H1 (cell line): ENCODE data around the gene SLC22A23.

Experiments used
- CBX5 ChIP-seq: fragments of 300-800, 300-1000 bp; sonication (generic); IDR thresholded peaks from 2 replicates; pipeline ENCODE4 v1.7.1; 2016; ENCODE audit warnings: antibody characterized with exemption, low read length, low read depth
- CEBPB ChIP-seq: IDR thresholded peaks from 2 replicates; pipeline ENCODE4 v1.6.1; 2012; ENCODE audit warnings: low read depth, low read length
- CHD2 ChIP-seq: IDR thresholded peaks from 2 replicates; pipeline ENCODE4 v1.6.1; 2012; ENCODE audit warnings: low read length, improper control_type of control experiment
- CREB1 ChIP-seq: IDR thresholded peaks from 2 replicates; pipeline ENCODE4 v1.6.1; 2012; ENCODE audit warnings: inconsistent platforms
- GABPA ChIP-seq: IDR thresholded peaks from 2 replicates; pipeline ENCODE4 v1.6.1; 2011; ENCODE audit warnings: mild to moderate bottlenecking, low read length, moderate library complexity, borderline replicate concordance; ENCODE audit not compliant: insufficient read depth
- KDM1A ChIP-seq: fragments of 200-600, 300-600 bp; sonication (generic); IDR thresholded peaks from 2 replicates; pipeline ENCODE4 v1.7.1; 2016; ENCODE audit warnings: mild to moderate bottlenecking, low read length, borderline replicate concordance
- MAFK ChIP-seq: IDR thresholded peaks from 2 replicates; pipeline ENCODE4 v1.6.1; 2012; ENCODE audit warnings: low read depth, mild to moderate bottlenecking, improper control_type of control experiment, low read length
- NRF1 ChIP-seq: IDR thresholded peaks from 2 replicates; pipeline ENCODE4 v1.6.1; 2011; ENCODE audit warnings: mild to moderate bottlenecking, low read depth, low read length, improper control_type of control experiment
- POLR2A ChIP-seq, 2 experiments: IDR thresholded peaks; 1 replicate in 1 of 2; 2 replicates in 1 of 2; pipeline ENCODE4 v1.6.1; 2011; ENCODE audit warnings: low read depth in 2 of 2, low read length in 2 of 2, mild to moderate bottlenecking in 2 of 2; ENCODE audit errors: control extremely low read depth in 1 of 2
- POLR2AphosphoS5 ChIP-seq: IDR thresholded peaks from 2 replicates; pipeline ENCODE4 v1.6.1; 2011; ENCODE audit warnings: low read depth, low read length
- SP1 ChIP-seq: IDR thresholded peaks from 2 replicates; pipeline ENCODE4 v1.6.1; 2011; ENCODE audit warnings: low read depth, low read length
- YY1 ChIP-seq: IDR thresholded peaks from 2 replicates; pipeline ENCODE4 v1.6.1; 2011; ENCODE audit warnings: low read depth, mild to moderate bottlenecking, low read length
- TF ChIP-seq, protein P1 (sequence below), 3 experiments: IDR thresholded peaks; 1 replicate in 2 of 3; 2 replicates in 1 of 3; pipeline versions ENCODE4 v1.5.1 to v1.6.1; 2011; ENCODE audit warnings: low read length in 3 of 3, mild to moderate bottlenecking in 3 of 3, inconsistent platforms in 2 of 3, low read depth in 1 of 3, moderate library complexity in 1 of 3; ENCODE audit not compliant: insufficient read depth in 1 of 3; ENCODE audit errors: control extremely low read depth in 1 of 3

DNA sequence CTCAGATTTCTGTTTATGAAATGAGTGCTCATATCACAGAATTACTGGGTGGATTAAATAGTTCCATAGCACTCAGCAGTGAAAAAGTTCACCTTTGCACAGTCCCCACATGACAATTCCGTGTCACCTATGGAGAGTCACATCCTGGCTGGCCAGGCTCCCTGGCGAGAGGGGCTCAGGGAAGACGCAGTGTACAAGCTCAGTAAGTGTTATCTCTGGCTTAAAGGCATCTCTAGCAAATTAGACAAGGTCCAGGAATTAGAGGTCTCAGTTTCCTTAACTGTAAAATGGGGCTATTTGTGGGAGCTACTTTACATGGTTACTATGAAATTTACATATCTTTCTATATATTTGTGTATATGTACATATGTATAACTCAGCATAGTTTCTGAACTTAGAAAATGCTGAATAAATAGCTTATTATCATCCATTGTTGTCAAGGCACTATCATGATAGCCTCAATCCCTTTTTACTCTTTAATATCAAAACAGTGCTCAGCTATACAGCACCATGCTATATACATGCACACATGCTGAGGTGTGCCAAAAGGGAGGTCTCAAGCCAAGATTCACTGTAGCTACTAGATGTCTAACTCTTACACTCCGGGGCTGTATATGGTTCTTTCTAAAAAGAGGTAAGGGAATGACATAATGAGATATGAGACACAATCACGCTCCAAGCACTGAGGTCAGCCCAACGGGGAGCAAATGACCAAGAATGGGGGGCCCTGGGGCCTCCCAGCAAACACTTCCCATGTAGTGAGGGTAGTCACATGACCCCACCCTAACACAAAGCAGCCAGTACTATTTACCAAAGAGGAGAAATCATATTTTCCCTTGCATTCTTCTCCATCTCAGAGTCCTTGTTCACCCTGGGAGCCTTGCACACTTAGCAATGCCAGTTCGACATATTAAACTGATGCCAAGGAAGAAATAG, 59.4 kb downstream of the SLC22A23 start:
- TF ChIP-seq, protein P1, sequence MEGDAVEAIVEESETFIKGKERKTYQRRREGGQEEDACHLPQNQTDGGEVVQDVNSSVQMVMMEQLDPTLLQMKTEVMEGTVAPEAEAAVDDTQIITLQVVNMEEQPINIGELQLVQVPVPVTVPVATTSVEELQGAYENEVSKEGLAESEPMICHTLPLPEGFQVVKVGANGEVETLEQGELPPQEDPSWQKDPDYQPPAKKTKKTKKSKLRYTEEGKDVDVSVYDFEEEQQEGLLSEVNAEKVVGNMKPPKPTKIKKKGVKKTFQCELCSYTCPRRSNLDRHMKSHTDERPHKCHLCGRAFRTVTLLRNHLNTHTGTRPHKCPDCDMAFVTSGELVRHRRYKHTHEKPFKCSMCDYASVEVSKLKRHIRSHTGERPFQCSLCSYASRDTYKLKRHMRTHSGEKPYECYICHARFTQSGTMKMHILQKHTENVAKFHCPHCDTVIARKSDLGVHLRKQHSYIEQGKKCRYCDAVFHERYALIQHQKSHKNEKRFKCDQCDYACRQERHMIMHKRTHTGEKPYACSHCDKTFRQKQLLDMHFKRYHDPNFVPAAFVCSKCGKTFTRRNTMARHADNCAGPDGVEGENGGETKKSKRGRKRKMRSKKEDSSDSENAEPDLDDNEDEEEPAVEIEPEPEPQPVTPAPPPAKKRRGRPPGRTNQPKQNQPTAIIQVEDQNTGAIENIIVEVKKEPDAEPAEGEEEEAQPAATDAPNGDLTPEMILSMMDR (IDR thresholded peaks at IDR 0.05; ENCODE audit: control extremely low read depth in 1 of 3, insufficient read depth in 1 of 3, low read depth in 1 of 3, low read length in 3 of 3): no peak
- TF ChIP-seq MAFK: no peak
- TF ChIP-seq GABPA: no peak
- TF ChIP-seq YY1: no peak
- TF ChIP-seq CREB1: no peak
- TF ChIP-seq CEBPB: no peak
- no peak for TF ChIP-seq SP1
- no peak for TF ChIP-seq CBX5
- no peak for TF ChIP-seq CHD2
- no peak for TF ChIP-seq POLR2A (IDR thresholded peaks at IDR 0.05; ENCODE audit: control extremely low read depth in 1 of 2, low read depth in 2 of 2, low read length in 2 of 2)
- no peak for TF ChIP-seq POLR2AphosphoS5
- TF ChIP-seq KDM1A: no peak
- TF ChIP-seq NRF1: no peak
